GM19395 (cell line): Measurements from ENCODE around the gene RNASEH2C.
"Not testable (repeated sequence)": the region's sequence is repeated elsewhere in the genome, so short reads cannot be mapped to it uniquely, and the experiment has no call there.

Source experiments
- ATAC-seq: cut with Tn5 transposase; IDR thresholded peaks from one replicate; pipeline ENCODE4 v1.9.1; 2021; ENCODE audit warnings: mild to moderate bottlenecking, moderate library complexity; ENCODE audit not compliant: unreplicated experiment

The RNASEH2C gene

GRCh38 chr11:65717906-65718305, 2.7 kb downstream of the RNASEH2C start:
- ATAC-seq: no peak

- no peak for ATAC-seq
These were observed 3.7 kb downstream of the RNASEH2C start for GRCh38 chr11:65716774-65717405.

- ATAC-seq: no peak
These were observed 4.3 kb downstream of the RNASEH2C start for GRCh38 chr11:65716302-65716701.

GRCh38 chr11:65714433-65714832, 6.2 kb downstream of the RNASEH2C start:
- no peak for ATAC-seq

- no peak for ATAC-seq
These were observed 7.2 kb downstream of the RNASEH2C start for GRCh38 chr11:65713212-65713969.

- no peak for ATAC-seq
These were observed 7.9 kb downstream of the RNASEH2C start for GRCh38 chr11:65712633-65713076.

- ATAC-seq: peak; percentile 80
These were observed 8.6 kb downstream of the RNASEH2C start, which contains the start of gene KAT5 for GRCh38 chr11:65711785-65712632. Gene KAT5, plus strand, starts transcription at chr11:65712252. Its CDS starts 16 bp downstream, at chr11:65712268.

- no peak for ATAC-seq
These were observed 10.2 kb downstream of the RNASEH2C start for GRCh38 chr11:65710421-65710820.

- ATAC-seq: no peak
These were observed 10.9 kb downstream of the RNASEH2C start for GRCh38 chr11:65709661-65710060.

GRCh38 chr11:65708451-65708850, 12.1 kb downstream of the RNASEH2C start:
- no peak for ATAC-seq

GRCh38 chr11:65707002-65707401, 13.6 kb downstream of the RNASEH2C start:
- ATAC-seq: not testable (repeated sequence)

- not testable (repeated sequence) for ATAC-seq
These were observed 14.3 kb downstream of the RNASEH2C start for GRCh38 chr11:65706303-65706763.

- no peak for ATAC-seq
These were observed 16.8 kb downstream of the RNASEH2C start for GRCh38 chr11:65703846-65704245.

- no peak for ATAC-seq
These were observed 18.9 kb downstream of the RNASEH2C start for GRCh38 chr11:65701686-65702085.

- no peak for ATAC-seq
These were observed 20.2 kb downstream of the RNASEH2C start for GRCh38 chr11:65700399-65700798.

- ATAC-seq: no peak
These were observed 21.3 kb downstream of the RNASEH2C start for GRCh38 chr11:65699306-65699705.

GRCh38 chr11:65698205-65698604, 22.4 kb downstream of the RNASEH2C start:
- ATAC-seq: no peak

- ATAC-seq: no peak
These were observed 23.6 kb downstream of the RNASEH2C start for GRCh38 chr11:65696802-65697552.

- ATAC-seq: no peak
These were observed 24.9 kb downstream of the RNASEH2C start for GRCh38 chr11:65695459-65696241.

- no peak for ATAC-seq
These were observed 28.2 kb downstream of the RNASEH2C start for GRCh38 chr11:65692367-65692766.
